ENCODE measurements around the gene POGLUT2.

Gene POGLUT2

DNA sequence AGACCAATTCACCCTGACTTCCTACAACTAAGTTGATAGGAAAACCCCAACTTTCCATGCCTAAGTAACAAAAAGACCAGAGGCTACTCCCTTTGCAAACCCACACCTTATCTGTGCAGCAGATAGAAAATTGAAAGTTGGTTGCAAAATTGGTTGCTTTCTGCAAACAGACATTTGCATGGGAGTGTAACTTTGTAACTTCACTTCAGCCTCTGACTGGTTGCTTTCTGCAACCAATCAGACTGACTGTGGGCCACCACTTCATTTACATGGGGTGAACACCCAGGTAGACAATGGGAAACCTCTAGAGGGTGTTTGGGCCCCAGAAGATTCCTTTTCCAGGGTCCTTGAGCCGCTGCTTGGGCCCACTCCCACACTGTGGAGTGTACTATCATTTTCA is 35.0 kb downstream of the POGLUT2 start:
- no peak for DNase-seq

DNA sequence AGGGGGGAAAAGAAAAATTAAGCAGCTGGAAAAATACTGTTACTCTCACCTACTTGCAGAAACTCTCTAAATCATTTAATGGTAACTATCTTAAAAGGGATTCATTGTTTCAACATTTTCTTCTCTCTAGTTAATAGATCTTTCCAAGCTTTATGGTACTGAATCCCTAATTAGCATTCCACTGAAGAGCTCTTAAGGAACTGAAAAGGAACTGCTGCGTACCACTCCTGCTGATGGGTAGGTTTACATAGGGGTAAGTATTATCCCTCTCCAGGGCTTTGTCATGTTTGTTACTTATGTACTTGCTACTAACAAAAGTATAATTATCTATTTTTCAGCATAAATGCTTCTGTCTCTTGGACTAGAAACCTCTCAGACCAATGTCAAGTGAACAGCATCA is 37.7 kb downstream of the POGLUT2 start:
- DNase-seq: no peak

DNA sequence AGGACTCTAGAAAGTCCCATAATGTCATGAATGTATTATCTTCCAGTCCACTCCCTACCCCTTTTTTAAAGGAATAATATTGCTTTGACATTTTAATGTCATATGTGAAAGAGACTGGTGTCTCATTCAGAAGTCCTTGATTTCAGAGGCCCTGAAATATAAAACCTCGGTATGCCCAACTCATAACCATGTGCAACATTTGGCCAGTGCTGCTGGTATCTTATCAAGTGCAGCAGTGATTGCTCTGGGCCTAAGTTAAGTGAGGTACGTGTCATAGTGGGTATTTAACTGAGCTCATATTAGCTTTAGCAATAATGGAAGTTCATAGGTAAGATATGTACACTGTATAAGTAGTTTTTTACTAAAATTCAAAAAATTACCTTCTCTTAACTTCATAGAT is 39.9 kb downstream of the POGLUT2 start:
- DNase-seq: no peak

DNA sequence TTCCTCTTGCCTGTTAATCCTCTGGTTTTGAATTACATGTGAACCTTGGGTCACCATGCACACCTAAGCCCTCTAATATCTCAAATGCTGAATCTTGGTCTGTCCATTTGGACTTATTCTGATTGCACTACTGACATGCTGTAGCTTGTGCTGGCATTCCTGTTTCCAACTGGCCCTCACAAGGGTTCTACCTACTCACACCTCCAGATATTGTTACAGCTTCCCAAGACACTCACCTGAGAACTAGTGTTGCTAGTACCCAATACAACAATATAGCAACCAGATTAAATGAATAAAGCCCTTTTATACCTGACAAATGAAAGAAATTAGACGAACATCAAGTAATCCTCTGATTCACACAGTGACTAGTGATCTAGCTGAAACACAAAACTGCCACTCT is 41.8 kb downstream of the POGLUT2 start:
- DNase-seq: no peak

DNA sequence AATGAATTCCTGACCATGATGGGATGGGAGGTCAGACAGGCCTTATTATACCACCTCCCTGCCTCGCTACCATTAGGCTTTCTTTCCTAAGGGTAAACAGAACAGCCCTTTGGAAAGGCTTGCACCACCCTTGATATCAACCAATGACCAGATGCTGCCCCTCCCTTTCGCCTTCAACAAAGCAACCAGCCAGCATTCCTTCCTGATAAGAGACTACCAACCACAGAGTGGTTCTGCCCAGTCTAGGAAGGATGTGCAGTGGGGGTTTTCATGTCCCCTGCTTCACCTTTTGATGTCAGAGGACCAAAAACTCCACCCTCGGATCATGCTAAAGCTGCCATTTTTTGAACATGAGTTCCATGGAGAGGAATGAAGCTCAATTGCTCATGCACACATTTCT is 46.9 kb downstream of the POGLUT2 start:
- DNase-seq: no peak

DNA sequence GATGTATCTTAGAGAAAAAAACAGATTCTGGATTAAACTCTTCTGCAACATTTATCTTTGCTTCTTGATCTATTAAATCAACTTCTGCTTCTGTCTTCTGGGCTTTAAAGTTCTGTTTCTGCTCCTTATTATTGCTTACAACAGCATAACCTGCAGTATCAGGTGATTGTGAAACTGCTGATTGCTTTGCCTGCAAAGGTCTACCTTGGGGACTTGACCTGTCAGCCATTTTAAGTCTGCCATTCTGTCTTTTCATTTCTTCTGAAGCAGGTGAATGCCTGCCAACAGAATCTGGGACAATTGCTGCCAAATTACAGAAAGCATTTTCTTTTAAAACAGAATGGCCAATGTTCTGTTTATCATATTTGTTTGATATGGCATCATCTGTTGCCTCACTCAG is 56.3 kb downstream of the POGLUT2 start:
- no peak for DNase-seq

DNA sequence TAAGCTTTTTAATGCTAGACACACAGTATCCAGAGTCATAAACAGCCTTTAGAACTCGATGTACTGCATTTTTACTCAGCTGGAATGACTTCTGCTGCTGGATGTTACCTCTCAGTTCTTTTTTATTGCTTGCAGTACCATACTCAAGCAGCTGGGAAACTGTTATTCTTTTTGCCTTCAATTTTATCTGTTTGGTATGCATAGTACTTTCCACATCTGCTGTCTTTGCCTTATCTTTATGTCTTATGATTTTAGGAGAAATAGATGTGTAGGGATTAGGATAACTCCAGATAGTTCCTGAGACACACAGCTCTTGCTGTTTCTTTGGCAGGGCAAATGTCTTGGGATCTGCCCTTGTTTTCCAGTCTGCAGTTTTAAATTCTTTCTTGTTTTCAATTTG is 56.7 kb downstream of the POGLUT2 start:
- no peak for DNase-seq

All from activated CD8-positive, alpha-beta memory T cell treated with anti-CD3 and anti-CD28 coated beads for 24 hours (primary cell).